Neutrophil (primary cell): ENCODE data around the gene OLA1.

Experiments
- H3K27ac ChIP-seq: fragments of 200-600 bp; sonication (generic); 2 replicates; pipeline ENCODE4 v1.5.1; 2016; ENCODE audit warnings: mild to moderate bottlenecking, moderate library complexity
- H3K27me3 ChIP-seq: fragments of 200-600 bp; sonication (generic); 2 replicates; pipeline ENCODE4 v1.6.0; 2016; ENCODE audit warnings: mild to moderate bottlenecking
- H3K36me3 ChIP-seq: fragments of 200-600 bp; sonication (generic); 2 replicates; pipeline ENCODE4 v1.5.1; 2017
- H3K4me1 ChIP-seq, 2 experiments: fragments of 200-600 bp in 1 of 2; sonication (generic) in 1 of 2; 1 replicate in 1 of 2; 2 replicates in 1 of 2; pipeline versions ENCODE4 v1.5.1 to v1.6.1; 2013 to 2016; ENCODE audit warnings: low read depth in 1 of 2, low read length in 1 of 2, mild to moderate bottlenecking in 1 of 2, moderate library complexity in 1 of 2; ENCODE audit not compliant: control insufficient read depth in 1 of 2, insufficient read depth in 1 of 2
- H3K4me3 ChIP-seq, 2 experiments: fragments of 200-600 bp in 1 of 2; sonication (generic) in 1 of 2; 1 replicate in 1 of 2; 2 replicates in 1 of 2; pipeline ENCODE4 v1.5.1; 2013 to 2016; ENCODE audit warnings: low read depth in 1 of 2, low read length in 1 of 2, mild to moderate bottlenecking in 1 of 2, moderate library complexity in 1 of 2
- H3K9me3 ChIP-seq: fragments of 200-600 bp; sonication (generic); 2 replicates; pipeline ENCODE4 v1.5.1; 2016
- TF ChIP-seq, protein P1 (sequence below): fragments of 200-600 bp; sonication (generic); IDR thresholded peaks from 2 replicates; pipeline ENCODE4 v1.5.1; 2016; ENCODE audit warnings: antibody characterized with exemption

OLA1 gene

DNA sequence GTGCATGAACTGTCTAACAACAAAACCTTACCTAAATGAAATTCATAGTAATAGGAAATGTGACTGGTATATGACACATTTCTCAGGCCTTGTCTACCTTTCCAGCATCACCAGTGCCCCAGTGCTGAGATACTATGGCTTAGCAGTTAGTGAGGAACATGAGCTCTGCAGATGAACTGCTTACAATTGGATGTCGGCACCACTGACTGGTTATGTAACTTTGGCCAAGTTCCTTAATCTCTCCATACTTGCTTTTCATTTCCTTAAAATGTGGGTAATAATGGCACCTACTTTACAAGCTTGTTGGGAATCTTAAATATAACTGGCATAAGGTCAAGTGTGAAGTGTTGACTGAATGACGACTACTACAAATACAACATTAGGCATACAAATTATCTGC, 136.3 kb downstream of the OLA1 start:
- Histone ChIP-seq H3K27ac (no peak overlapping the region), H3K27me3 (no peaks in the 10 kb centered on the region), H3K9me3 (no peaks in the 10 kb centered on the region), H3K36me3 (no peaks in the 10 kb centered on the region), H3K4me1 (peaks cover 0 to 6% of the 10 kb centered on the region in 2 experiments), H3K4me3 (no peak overlapping the region)
- TF ChIP-seq, protein P1, sequence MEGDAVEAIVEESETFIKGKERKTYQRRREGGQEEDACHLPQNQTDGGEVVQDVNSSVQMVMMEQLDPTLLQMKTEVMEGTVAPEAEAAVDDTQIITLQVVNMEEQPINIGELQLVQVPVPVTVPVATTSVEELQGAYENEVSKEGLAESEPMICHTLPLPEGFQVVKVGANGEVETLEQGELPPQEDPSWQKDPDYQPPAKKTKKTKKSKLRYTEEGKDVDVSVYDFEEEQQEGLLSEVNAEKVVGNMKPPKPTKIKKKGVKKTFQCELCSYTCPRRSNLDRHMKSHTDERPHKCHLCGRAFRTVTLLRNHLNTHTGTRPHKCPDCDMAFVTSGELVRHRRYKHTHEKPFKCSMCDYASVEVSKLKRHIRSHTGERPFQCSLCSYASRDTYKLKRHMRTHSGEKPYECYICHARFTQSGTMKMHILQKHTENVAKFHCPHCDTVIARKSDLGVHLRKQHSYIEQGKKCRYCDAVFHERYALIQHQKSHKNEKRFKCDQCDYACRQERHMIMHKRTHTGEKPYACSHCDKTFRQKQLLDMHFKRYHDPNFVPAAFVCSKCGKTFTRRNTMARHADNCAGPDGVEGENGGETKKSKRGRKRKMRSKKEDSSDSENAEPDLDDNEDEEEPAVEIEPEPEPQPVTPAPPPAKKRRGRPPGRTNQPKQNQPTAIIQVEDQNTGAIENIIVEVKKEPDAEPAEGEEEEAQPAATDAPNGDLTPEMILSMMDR = no peak

DNA sequence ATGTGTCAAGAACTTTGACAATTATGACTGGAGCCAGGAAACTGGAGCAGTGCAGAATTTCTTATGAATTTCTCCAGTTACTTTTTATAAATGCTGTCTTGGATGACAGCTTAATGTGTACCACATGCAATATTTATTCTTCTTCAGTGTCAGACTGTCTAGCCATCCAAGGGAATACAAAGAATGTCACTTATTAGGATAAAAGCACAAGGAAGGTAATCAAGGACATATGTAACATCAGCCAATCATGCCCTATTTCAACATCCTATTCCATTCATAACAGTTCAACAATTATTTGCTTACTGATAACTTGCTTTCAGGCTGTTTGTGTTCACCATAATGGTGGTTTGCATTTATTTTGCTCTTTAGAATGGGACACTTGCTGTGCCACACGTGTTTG, 139.8 kb downstream of the OLA1 start:
- H3K27ac ChIP-seq = no peak overlapping the region
- peaks cover 0 to 6% of the 10 kb centered on the region in 2 experiments for H3K4me1 ChIP-seq
- H3K9me3 ChIP-seq = no peaks in the 10 kb centered on the region
- H3K36me3 ChIP-seq = no peaks in the 10 kb centered on the region
- no peak overlapping the region for H3K4me3 ChIP-seq
- TF ChIP-seq, protein P1 = no peak
- no peaks in the 10 kb centered on the region for H3K27me3 ChIP-seq

DNA sequence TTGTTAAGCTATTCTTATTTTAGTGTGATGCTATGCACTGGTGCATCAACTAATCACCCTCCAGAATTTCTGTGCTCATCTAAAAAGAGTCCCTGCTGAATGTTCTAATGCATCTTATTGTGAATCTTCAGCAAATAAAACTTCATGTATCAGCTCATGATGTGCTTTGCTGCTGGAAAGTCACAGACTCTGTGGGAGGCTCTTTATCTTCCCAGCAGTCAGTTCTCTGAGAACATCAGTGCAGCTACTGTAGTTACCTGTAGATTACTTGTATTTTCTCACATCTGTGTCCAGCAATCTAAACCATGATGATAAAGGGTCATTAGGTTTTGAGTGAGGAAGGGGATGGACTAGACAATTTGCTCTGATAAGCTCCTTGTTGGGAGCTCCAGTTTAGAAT, 141.6 kb downstream of the OLA1 start:
- Histone ChIP-seq H3K4me1 (no peaks in the 10 kb centered on the region), H3K4me3 (no peak overlapping the region), H3K27ac (no peak overlapping the region), H3K36me3 (no peaks in the 10 kb centered on the region), H3K27me3 (no peaks in the 10 kb centered on the region), H3K9me3 (no peaks in the 10 kb centered on the region)
- TF ChIP-seq, protein P1 = no peak

DNA sequence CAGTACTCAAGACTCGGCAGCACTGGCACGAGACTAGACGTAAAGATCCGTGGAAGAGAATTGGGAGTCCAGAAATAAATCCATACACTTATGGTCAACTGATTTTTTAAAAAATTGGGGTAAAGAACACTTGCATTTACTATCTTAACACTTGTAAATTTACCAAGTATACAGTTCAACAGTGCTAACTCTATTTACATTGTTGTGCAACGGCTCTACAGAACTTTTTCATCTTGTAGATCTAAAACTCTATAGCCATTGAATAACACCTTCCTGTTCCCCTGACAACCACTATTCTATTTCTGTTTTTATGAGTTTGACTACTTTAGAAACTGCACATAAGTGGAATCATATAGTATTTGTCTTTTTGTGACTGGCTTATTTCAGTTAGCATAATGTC, 153.8 kb downstream of the OLA1 start:
- H3K4me1 ChIP-seq = no peaks in the 10 kb centered on the region
- H3K27ac ChIP-seq = no peak overlapping the region
- no peak overlapping the region for H3K4me3 ChIP-seq
- no peaks in the 10 kb centered on the region for H3K27me3 ChIP-seq
- H3K36me3 ChIP-seq = no peaks in the 10 kb centered on the region
- TF ChIP-seq, protein P1 = no peak
- H3K9me3 ChIP-seq = no peaks in the 10 kb centered on the region

DNA sequence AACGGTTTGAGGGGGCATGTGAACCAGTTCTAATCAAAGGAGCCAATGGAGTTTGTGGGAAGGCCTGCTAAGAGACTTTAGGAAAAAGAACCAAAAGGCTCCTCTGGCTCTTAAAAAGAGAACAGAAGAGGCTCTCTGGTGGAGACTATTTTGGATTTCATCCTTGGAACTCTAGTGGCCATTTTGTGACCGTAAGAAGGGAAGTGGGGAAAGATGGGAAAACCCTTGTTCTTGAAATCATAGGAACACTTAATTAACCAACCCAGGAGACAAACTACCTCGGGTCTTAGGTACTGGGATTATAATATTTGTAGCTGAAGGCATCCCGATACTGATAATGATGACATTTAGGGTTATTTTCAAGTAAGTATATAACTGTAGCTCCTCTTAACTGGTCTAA, 157.9 kb downstream of the OLA1 start:
- Histone ChIP-seq H3K4me3 (no peak overlapping the region), H3K9me3 (no peaks in the 10 kb centered on the region), H3K27me3 (no peaks in the 10 kb centered on the region), H3K27ac (no peak overlapping the region), H3K4me1 (no peaks in the 10 kb centered on the region), H3K36me3 (no peaks in the 10 kb centered on the region)
- TF ChIP-seq, protein P1 = no peak
